Choroid plexus epithelial cell (primary cell): Measurements from ENCODE around the gene TUBGCP5.

Experiments
- DNase-seq: peaks from one replicate; pipeline ENCODE4 v3.0.0-alpha.2; 2010; ENCODE audit warnings: low read depth
- H3K4me3 ChIP-seq: 2 replicates; pipeline ENCODE4 v1.5.1; 2011; ENCODE audit warnings: low read depth, mild to moderate bottlenecking, control low read depth, low read length, moderate library complexity
- CTCF ChIP-seq: conservative IDR thresholded peaks from 2 replicates; pipeline ENCODE4 v1.5.1; 2011; ENCODE audit warnings: low read depth, mild to moderate bottlenecking, control low read depth, inconsistent platforms, low read length, moderate library complexity

Gene TUBGCP5

GRCh38 chr15:22956257-22956977 is 83.0 kb downstream of the TUBGCP5 start:
- no peak overlapping the region for H3K4me3 ChIP-seq
- no peak for TF ChIP-seq CTCF
- peak; percentile 43 for DNase-seq

- H3K4me3 ChIP-seq: no peak overlapping the region
- no peak for DNase-seq
- TF ChIP-seq CTCF: no peak
These were observed 83.7 kb downstream of the TUBGCP5 start for GRCh38 chr15:22955544-22956119.

- H3K4me3 ChIP-seq: no peak overlapping the region
- no peak for TF ChIP-seq CTCF
- DNase-seq: no peak
These were observed 84.4 kb downstream of the TUBGCP5 start for GRCh38 chr15:22954798-22955543.

GRCh38 chr15:22954326-22954725 is 85.0 kb downstream of the TUBGCP5 start:
- H3K4me3 ChIP-seq: no peak overlapping the region
- TF ChIP-seq CTCF: no peak
- DNase-seq: no peak

GRCh38 chr15:22952796-22953579 is 86.4 kb downstream of the TUBGCP5 start:
- TF ChIP-seq CTCF: no peak
- DNase-seq: no peak
- H3K4me3 ChIP-seq: no peak overlapping the region

GRCh38 chr15:22951381-22952280 is 87.7 kb downstream of the TUBGCP5 start:
- DNase-seq: no peak
- no peak overlapping the region for H3K4me3 ChIP-seq
- no peak for TF ChIP-seq CTCF
